Fibroblast of lung (primary cell): ENCODE measurements around the gene DOCK4. TPM values are rescaled to one million over a fixed set of nuclear protein-coding genes. Genes with fewer than 3 reads are reported as not detected.

Source experiments
- DNase-seq, 2 donors: peaks; one replicate each; pipeline versions ENCODE4 v3.0.0 to v3.0.0-alpha.2; 2010; ENCODE audit warnings: low read depth in 2 of 2
- H2AFZ ChIP-seq: 2 replicates; pipeline ENCODE4 v1.5.1; 2012; ENCODE audit warnings: low read length, control low read depth, inconsistent platforms
- H3K27ac ChIP-seq: 2 replicates; pipeline ENCODE4 v1.5.1; 2011; ENCODE audit warnings: low read length, control low read depth; ENCODE audit not compliant: insufficient read depth
- H3K27me3 ChIP-seq: 2 replicates; pipeline ENCODE4 v1.5.1; 2011; ENCODE audit warnings: mild to moderate bottlenecking, low read length; ENCODE audit not compliant: control insufficient read depth, insufficient read depth
- H3K36me3 ChIP-seq: 2 replicates; pipeline ENCODE4 v1.5.1; 2011; ENCODE audit warnings: low read length; ENCODE audit not compliant: control insufficient read depth, insufficient read depth
- H3K4me1 ChIP-seq: 2 replicates; pipeline ENCODE4 v1.5.1; 2011; ENCODE audit warnings: low read length; ENCODE audit not compliant: control insufficient read depth, insufficient read depth; ENCODE audit errors: extremely low read depth
- H3K4me2 ChIP-seq: 2 replicates; pipeline ENCODE4 v1.5.1; 2011; ENCODE audit warnings: low read length, control low read depth; ENCODE audit not compliant: insufficient read depth; ENCODE audit errors: extremely low read depth
- H3K4me3 ChIP-seq, 4 experiments: fragments of 200-600 bp in 1 of 4; sonication (generic) in 1 of 4; replicated peaks in 1 of 4; 2 replicates each; pipeline ENCODE4 v1.5.1; 2011 to 2016; ENCODE audit warnings: low read length in 4 of 4, low read depth in 3 of 4, mild to moderate bottlenecking in 3 of 4, control low read depth in 2 of 4, inconsistent platforms in 1 of 4, mixed read lengths in 1 of 4; ENCODE audit not compliant: insufficient read depth in 1 of 4; ENCODE audit errors: control extremely low read depth in 1 of 4
- H3K79me2 ChIP-seq: 2 replicates; pipeline ENCODE4 v1.5.1; 2012; ENCODE audit warnings: mild to moderate bottlenecking, low read length, inconsistent platforms; ENCODE audit not compliant: control insufficient read depth, insufficient read depth
- H3K9ac ChIP-seq: 2 replicates; pipeline ENCODE4 v1.5.1; 2011; ENCODE audit warnings: mild to moderate bottlenecking, low read length, control low read depth; ENCODE audit not compliant: insufficient read depth
- H3K9me3 ChIP-seq: 2 replicates; pipeline ENCODE4 v1.5.1; 2012; ENCODE audit warnings: low read depth, low read length; ENCODE audit not compliant: control insufficient read depth, insufficient read depth
- H4K20me1 ChIP-seq: 2 replicates; pipeline ENCODE4 v1.5.1; 2011; ENCODE audit warnings: low read length; ENCODE audit not compliant: control insufficient read depth, insufficient read depth; ENCODE audit errors: extremely low read depth
- CTCF ChIP-seq, 2 donors: IDR thresholded peaks in 1 of 2; conservative IDR thresholded peaks in 1 of 2; 1 replicate in 1 of 2; 2 replicates in 1 of 2; pipeline ENCODE4 v1.5.1; 2011 to 2012; ENCODE audit warnings: low read length in 2 of 2, control low read depth in 1 of 2, inconsistent platforms in 1 of 2, low read depth in 1 of 2, mild to moderate bottlenecking in 1 of 2
- EZH2 ChIP-seq: IDR thresholded peaks from 2 replicates; pipeline ENCODE4 v1.5.1; 2012; ENCODE audit warnings: low read length, control low read depth, mild to moderate bottlenecking; ENCODE audit errors: missing control alignments
- polyA plus RNA-seq, 2 donors: library from polyadenylated mRNA; depleted of rRNA in 1 of 2; stranded (reverse) in 1 of 2; unstranded in 1 of 2; fragments of >200 nt; gene quantifications; 2 replicates each; pipeline ENCODE4 v1.2.1, GENCODE V29; 2011 to 2012; ENCODE audit warnings: missing spikeins in 1 of 2
- total RNA-seq: library from RNA; depleted of rRNA; stranded (reverse); fragments of >200 nt; gene quantifications from 2 replicates; pipeline ENCODE4 v1.2.1, GENCODE V29; 2014

DOCK4 gene
- total and polyA plus RNA-seq, 2 donors (not counting 1 experiment from before 2014, with no cell fraction given), result 20.8 to 39.3 TPM

GRCh38 chr7:112013274-112013673, 192.9 kb downstream of the DOCK4 start:
- Histone ChIP-seq H2AFZ (no peak overlapping the region), H3K4me2 (no peak overlapping the region), H3K4me1 (no peaks in the 10 kb centered on the region), H3K27ac (no peak overlapping the region), H3K4me3 (no peak overlapping the region), H3K9me3 (no peaks in the 10 kb centered on the region), H4K20me1 (no peaks in the 10 kb centered on the region), H3K9ac (no peak overlapping the region), H3K36me3 (no peaks in the 10 kb centered on the region), H3K27me3 (no peaks in the 10 kb centered on the region), H3K79me2 (no peaks in the 10 kb centered on the region)
- no peak for DNase-seq
- no peak for TF ChIP-seq CTCF (conservative IDR thresholded peaks at IDR 0.05 in 1 of 2, IDR thresholded peaks at IDR 0.05 in 1 of 2; ENCODE audit: low read depth in 1 of 2, low read length in 2 of 2)
- no peak for TF ChIP-seq EZH2

DNA sequence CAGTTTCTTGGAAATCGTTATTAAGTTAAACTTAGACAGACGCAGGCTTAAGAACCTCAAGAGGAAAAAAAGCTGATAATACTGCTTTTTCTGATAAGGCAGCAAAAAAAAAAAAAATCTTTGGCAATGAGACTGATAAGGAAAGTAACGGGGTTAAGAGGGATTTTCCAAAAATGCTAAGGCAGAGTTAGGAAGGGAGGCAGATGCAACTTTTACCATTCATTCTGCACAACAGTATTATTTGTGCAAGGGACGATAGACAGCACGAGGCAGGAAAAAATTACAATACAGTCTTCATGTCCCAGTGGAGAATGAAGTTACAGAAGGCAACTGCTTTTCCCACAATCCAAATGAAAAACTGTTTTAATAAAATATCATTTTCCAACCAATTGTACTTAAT, 194.0 kb downstream of the DOCK4 start:
- no peak for DNase-seq

DNA sequence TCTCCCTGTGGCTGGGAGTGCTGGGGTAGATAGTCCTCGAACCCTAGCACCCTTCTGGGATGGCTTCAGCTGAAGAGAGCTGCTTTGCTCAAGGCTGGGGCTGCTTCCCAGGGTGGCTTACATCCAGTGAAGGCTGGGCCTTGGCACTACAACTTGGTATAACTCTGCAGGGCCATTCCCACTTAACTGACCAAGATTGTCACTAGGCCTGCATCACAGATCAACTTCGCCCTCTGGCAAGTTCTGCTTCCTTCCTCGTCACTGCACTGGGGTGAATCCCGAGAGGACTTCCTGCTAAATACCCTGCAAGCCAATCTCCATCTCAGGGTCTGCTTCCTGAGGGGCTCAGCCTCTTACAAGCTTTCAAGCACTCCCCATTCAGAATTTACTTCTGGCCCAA, 195.2 kb downstream of the DOCK4 start:
- no peaks in the 10 kb centered on the region for H3K9me3 ChIP-seq
- H3K9ac ChIP-seq, result no peak overlapping the region
- H3K4me1 ChIP-seq, result no peaks in the 10 kb centered on the region
- H3K4me3 ChIP-seq, result no peak overlapping the region
- no peak for TF ChIP-seq EZH2
- TF ChIP-seq CTCF (conservative IDR thresholded peaks at IDR 0.05 in 1 of 2, IDR thresholded peaks at IDR 0.05 in 1 of 2; ENCODE audit: low read depth in 1 of 2, low read length in 2 of 2), result no peak
- H3K79me2 ChIP-seq, result no peaks in the 10 kb centered on the region
- no peaks in the 10 kb centered on the region for H3K27me3 ChIP-seq
- H3K36me3 ChIP-seq, result no peaks in the 10 kb centered on the region
- H4K20me1 ChIP-seq, result no peaks in the 10 kb centered on the region
- H3K27ac ChIP-seq, result no peak overlapping the region
- no peak overlapping the region for H2AFZ ChIP-seq
- DNase-seq, result no peak
- no peak overlapping the region for H3K4me2 ChIP-seq

More for the DNA sequence above, 194.0 kb downstream of the DOCK4 start:
- Histone ChIP-seq H4K20me1 (no peaks in the 10 kb centered on the region), H3K27me3 (no peaks in the 10 kb centered on the region), H3K9ac (no peak overlapping the region), H2AFZ (no peak overlapping the region), H3K4me2 (no peak overlapping the region), H3K4me3 (no peak overlapping the region), H3K9me3 (no peaks in the 10 kb centered on the region), H3K36me3 (no peaks in the 10 kb centered on the region), H3K4me1 (no peaks in the 10 kb centered on the region), H3K27ac (no peak overlapping the region), H3K79me2 (no peaks in the 10 kb centered on the region)
- TF ChIP-seq CTCF (conservative IDR thresholded peaks at IDR 0.05 in 1 of 2, IDR thresholded peaks at IDR 0.05 in 1 of 2; ENCODE audit: low read depth in 1 of 2, low read length in 2 of 2) (no peak), EZH2 (no peak)
